Activated CD8-positive, alpha-beta memory T cell treated with anti-CD3 and anti-CD28 coated beads, Interleukin-2, amount 50 U/mL, for 4 hours (primary cell): ENCODE data around the gene FOXE3.
A peak's percentile ranks its signal among the peaks of the same experiment; 100 is the strongest.

Experiments
- DNase-seq: peaks from one replicate; pipeline ENCODE4 v3.0.0-alpha.2; 2020

The FOXE3 gene

DNA sequence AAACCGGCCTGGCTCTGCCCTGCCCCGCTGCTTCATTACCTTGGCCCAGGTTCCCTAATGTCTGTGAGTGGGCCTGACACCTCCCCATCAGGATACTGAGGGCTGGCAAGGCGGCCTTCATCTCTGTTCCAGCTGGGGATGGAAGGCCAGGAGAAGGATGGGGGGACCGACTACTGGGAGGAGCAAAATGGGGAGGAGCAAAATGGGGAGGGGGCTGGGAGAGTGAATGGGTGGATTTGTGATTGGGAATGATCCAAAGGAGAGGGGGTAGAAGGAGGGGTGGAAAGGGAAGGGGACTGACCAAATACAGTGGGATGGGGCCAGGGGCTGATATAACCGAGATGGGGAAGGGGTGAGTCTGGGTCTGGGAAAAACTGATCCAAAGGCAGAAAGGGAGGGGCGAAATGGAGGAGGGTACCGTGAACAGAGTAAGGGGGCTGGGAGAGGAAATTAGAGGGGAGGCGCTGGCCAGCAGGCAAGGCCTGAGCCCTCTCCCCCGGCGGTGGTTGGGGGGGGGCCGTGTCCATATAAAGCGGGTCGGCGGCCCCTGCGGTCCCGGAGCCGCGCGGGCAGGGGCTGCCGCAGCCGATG, at the start of gene FOXE3:
Gene FOXE3, plus strand, starts transcription at position 558 of the 591 bp plus-strand sequence. Its CDS starts 31 bp downstream, at position 589.
- DNase-seq: no peak

DNA sequence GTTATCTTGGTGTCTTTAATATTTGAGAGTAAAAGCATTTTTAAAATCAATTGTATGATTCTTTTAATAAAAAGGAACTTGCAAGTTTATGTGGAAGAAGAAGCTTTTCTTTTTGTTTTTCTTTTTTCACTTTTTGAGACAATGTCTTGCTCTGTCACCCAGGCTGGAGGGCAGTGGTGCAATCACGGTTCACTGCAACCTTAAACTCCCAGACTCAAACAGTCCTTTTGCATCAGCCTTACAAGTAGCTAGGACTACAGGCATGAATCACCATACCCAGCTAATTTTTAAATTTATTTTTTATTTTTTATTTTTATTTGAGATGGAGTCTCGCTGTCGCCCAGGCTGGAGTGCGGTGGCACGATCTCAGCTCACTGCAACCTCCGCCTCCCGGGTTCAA, 48.4 kb upstream of the FOXE3 start:
- DNase-seq: no peak

DNA sequence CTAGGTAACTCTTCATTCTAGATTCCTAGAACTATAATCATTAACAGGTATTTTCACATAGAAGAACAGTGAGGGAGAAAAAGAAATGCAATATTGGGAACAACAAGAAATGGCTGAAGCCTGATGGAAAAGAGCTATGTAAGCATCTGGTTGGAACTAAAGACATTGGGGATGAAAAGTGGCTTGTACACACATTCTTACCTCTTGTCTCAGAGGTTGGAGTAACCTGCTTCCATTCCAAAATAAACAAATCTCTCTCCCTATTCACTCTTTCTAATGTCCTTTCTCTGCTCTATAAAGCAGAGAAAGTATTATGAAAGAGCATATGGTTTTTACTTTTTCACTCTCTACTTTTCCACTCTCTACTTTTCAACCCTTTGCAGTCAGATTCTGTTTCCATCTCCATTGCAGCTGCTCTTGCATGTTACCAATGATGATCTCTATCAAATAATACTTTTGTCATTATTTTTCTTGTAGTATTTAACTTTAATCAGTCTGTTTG, 45.0 kb upstream of the FOXE3 start:
- no peak for DNase-seq

- DNase-seq: no peak
Observed at GRCh38 chr1:47374501-47374900, 41.6 kb upstream of the FOXE3 start.

- no peak for DNase-seq
Observed at GRCh38 chr1:47378147-47378546, 37.9 kb upstream of the FOXE3 start.

- DNase-seq: no peak
Observed at GRCh38 chr1:47380699-47381098, 35.4 kb upstream of the FOXE3 start.

DNA sequence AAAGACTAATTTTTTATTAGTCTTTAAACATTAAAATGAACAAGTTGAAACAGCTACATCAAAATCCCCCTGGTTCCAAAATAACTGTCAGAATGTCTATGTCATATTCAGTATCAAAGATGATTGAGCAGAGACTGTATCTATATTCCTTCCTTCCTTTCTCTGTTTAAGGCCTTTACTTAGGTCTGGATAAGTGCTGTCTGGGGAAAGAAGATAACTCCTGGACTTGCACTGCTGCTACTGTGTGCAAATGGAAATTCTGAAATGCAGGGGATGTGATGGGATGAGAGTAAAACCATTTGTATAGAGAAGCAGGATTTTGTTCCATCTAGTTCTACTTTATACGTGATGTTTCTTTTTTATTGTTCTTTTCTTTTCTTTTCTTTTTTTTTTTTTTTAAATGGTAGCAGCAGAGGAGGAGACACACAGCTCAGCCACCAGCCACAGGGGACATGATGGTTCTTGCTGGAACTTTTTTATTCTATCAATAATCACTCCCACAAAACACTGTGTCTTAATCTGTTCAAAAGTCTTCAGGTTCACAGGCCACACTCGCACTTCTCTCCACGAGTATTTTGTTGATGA, 33.6 kb upstream of the FOXE3 start:
- DNase-seq: no peak

GRCh38 chr1:47384083-47384482, 32.0 kb upstream of the FOXE3 start:
- no peak for DNase-seq

GRCh38 chr1:47385020-47385419, 31.1 kb upstream of the FOXE3 start:
- no peak for DNase-seq

DNA sequence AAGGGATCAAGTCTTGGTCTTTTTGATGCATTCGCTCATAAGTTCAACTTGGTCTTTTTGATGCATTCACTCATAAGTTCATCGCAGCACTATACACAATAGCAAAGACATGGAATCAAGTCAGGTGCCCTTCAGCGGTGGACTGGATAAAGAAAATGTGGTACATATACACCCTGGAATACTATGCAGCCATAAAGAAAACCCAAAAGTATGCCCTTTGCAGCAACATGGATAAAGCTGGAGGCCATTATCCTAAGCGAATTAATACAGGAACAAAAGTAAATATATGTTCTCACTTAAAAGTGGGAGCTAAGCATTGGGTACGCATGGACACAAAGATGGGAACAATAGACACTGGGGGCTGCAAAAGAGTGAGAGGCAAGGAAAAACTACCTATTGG, 29.8 kb upstream of the FOXE3 start:
- no peak for DNase-seq

DNA sequence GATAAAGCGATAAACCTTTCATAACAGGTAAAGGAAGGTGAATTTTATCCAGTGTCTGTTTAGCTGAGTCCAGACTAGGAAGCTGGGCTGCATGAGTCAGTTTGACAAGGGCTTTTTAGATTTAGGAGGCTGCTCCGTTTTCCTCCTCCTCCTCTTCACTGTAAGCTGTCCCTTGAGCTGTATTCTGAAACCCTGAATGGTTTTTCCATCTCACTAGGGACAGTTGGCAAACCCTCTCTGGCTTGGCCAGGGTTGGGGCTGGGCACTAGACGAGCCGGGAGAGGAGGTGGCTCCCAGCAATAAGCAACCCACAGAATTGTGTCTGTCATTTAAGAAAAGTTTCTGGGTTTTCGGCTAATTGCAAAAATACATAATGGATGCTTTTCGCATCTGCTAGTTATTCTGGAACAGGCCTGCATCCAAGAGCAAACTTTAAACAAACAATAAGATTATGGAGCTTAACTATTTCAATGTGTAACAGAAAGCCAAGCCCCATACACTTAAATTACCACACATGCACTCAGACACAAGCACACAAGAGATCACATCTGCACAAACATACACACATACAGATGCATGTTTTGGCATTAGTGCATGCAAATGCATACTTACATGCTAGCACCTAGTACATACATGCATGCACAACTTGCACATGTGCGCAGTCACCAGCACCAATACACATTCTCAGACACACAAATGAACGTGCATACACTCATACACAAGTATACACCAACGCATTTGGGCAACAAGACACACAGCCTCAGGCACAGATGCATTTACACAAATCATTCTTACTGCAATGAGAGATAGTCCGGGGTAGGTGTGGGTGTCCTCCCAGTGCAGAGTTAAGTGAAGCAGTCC, 27.8 kb upstream of the FOXE3 start:
- DNase-seq: no peak

GRCh38 chr1:47388891-47389238, 27.2 kb upstream of the FOXE3 start:
- DNase-seq: peak; percentile 33

DNA sequence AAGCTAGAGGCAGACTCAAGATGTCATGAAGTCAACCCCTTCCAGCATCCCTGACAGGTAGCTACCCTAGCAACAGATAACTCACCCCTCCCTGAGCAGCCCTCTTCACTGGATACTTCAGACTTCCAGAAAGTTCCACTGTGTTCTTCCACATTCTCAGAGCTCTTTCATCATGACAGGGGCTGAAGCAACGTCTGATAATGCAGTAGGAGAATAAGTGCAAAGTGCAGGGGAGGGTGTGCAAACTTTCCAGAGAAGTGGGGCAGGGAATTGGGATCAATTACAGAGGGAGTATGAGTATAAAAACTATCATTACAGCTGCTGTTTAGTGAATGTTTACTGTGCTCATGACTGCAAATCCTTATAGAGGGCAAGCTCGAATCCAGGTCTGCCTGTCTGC, 26.4 kb upstream of the FOXE3 start:
- DNase-seq: no peak

DNA sequence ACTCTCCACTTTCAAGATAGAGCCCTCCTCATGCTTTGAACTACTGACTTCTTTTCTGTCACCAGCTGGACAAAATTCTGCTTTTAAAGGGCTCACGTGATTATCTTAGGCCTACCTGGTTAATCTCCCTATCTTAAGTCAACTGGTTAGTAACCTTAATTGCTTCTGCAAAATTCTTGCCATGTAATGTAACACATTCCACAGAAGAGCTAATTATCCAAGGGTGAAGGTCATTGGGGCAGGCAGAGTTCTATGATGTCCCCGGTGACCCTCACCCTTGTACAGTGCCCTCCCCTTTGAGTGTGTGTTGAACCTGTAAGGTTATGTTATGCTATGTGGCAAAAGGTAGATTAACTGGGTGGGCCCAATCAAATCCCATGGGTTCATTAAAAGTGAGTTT, 25.2 kb upstream of the FOXE3 start:
- no peak for DNase-seq

GRCh38 chr1:47393141-47393540, 22.9 kb upstream of the FOXE3 start:
- no peak for DNase-seq

GRCh38 chr1:47395433-47395832, 20.7 kb upstream of the FOXE3 start:
- no peak for DNase-seq

- no peak for DNase-seq
Observed at GRCh38 chr1:47396671-47397196, 19.4 kb upstream of the FOXE3 start.

DNA sequence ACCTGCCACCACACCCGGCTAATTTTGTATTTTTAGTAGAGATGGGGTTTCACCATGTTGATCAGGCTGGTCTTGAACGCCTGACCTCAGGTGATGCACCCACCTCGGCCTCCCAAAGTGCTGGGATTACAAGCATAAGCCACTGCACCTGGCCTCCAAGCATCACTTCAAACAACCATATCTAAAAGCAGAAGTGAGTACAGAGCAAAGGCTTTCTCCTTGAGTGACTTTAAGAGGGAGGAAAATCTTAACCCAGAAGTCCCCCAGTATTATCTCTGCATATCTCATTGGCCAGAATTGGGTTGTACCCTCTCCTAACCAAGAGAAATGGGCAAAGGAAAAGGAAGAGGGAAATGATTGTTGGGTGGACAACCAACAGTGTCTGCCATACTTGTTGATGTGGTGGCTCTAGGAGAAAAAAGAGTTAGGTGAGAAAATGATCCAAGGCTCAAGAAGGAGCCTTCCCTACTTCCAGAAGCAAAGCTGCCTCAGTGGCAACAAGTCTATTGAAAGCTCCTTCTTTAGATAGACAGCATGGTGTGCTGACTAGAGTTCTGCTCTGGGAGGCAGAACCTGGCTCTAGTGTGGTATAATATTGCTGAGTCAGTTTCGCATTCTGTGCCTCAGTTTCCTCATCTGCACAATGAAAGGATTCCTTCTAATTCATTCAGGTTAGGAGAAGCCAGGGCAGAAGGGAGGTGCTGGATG, 16.8 kb upstream of the FOXE3 start:
- DNase-seq: no peak

DNA sequence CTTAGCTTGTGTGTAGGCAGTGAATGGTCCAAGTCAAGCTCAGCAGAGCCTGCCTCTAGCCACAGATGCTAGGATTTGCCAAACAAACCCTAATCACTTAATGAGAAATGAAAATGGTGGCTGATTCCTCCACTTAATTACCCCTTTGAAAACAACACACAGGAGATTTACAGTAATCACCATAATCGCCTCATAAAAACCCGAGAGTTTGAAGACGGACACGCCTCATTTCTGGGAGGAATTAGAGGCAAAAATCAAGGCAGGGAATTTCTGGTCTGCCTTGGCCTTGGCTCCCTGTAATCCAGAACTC, 16.3 kb upstream of the FOXE3 start:
- no peak for DNase-seq

DNA sequence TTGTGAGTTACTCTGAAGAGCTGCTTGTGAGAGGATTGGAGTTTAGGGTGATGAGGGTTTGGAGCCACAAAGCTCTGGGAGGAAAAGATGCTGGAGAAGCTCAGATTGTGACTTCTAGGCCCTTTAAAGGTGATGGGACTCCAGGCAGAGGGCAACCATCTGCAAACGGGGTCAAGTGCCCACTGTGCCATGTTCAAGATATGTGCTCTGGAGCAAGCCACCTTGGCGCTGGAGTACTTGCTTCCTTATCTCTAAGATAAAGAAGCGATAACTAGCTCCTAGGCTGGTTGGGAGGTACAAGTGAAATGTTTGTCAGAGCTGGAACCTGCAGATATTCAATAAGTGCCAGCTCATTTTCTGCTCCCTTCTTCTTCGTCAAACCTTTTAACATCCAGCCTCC, 14.3 kb upstream of the FOXE3 start:
- DNase-seq: no peak

DNA sequence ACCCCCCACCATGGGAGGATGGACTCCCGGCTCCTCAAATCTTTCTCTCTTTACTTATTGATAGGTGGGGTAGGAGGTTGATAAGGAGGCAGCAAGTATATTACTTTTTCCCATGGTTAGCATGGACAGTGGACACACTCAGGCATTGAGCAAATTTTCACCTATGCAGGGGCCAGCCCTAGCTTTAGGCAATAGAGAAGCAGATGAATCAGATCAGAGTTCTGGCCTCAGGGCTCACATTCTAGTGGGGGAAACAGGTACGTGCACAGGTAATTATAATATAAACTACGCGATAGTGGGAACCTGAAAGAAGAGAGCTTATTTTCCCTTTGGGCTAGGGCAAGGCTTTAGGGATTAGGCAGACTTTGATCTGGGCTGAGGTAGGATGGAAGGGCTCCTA, 13.5 kb upstream of the FOXE3 start:
- DNase-seq: no peak

DNA sequence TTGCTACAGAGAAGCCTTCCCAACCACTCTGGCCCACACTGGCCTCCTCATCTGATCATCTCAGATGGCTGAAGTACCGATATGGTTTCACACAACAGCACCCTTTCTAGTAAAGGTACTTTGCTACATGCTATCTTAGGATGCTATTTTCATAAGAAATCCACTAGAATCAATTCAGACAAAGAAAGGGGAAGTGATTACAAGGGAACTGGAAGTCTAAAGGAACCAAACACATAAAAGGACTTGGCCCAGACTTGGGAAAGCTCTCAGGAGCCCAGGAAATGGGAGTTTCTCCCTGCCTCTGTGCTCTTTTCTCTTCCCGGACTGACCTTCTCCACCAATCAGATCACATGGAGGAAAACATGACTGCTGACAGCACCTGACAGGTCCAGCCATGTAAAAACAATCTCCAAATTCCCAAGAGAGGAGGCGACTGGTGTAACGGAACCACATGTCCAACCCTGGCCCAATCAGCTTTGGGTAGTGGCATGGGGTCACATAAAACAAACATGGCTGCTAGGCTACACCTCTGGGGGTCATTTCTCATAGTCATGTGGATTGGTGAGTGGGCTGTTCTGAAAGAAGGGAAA, 12.7 kb upstream of the FOXE3 start:
- no peak for DNase-seq

DNA sequence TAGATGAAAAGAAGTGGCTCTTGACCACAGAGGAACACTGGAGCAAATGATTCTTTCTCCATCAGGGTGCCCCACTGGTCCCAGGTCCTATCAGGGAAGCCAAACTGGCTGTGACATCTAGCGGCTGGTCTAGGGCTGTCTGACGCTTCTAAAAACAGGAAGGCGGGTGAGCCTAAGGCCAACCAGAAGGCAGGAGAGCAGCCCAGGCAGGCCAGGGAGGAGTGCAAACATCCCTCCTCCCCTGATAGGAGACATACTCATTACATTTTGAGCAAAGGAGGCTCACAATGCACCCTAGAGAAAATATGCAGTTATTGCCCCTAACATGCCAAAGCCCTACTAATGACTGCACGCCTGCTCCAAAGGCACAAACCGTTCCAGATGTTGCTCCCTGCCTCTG, 10.4 kb upstream of the FOXE3 start:
- DNase-seq: no peak
